Neural cell (in vitro differentiated cells): ENCODE results near the gene ZC3H6. TPM values are rescaled to one million over a fixed set of nuclear protein-coding genes. Genes with fewer than 3 reads are reported as not detected.

Experiments used
- H2AFZ ChIP-seq: fragments of 200-600, 300-800 bp; sonication (generic), shearing (Covaris generic); 2 replicates; pipeline ENCODE4 v1.6.0; 2014; ENCODE audit warnings: low read depth, mild to moderate bottlenecking, antibody characterized with exemption, low read length, moderate library complexity
- H3F3A ChIP-seq: fragments of 200-600 bp; shearing (Covaris generic); 2 replicates; pipeline ENCODE4 v1.6.1; 2016; ENCODE audit warnings: mild to moderate bottlenecking, moderate library complexity, mixed read lengths, antibody characterized with exemption, low read length; ENCODE audit not compliant: insufficient read depth, poor library complexity, severe bottlenecking
- H3K27ac ChIP-seq: fragments of 200-600, 300-800 bp; sonication (generic), shearing (Covaris generic); 2 replicates; pipeline ENCODE4 v1.5.1; 2014; ENCODE audit warnings: mild to moderate bottlenecking, low read length, moderate library complexity
- H3K27me3 ChIP-seq: fragments of 300-800, 200-600 bp; sonication (generic), shearing (Covaris generic); 2 replicates; pipeline ENCODE4 v1.6.0; 2014; ENCODE audit warnings: mild to moderate bottlenecking, low read depth, low read length, moderate library complexity; ENCODE audit not compliant: insufficient read depth
- H3K36me3 ChIP-seq: fragments of 300-800, 200-600 bp; sonication (generic), shearing (Covaris generic); 2 replicates; pipeline ENCODE4 v1.5.1; 2014; ENCODE audit warnings: mild to moderate bottlenecking, antibody characterized with exemption, low read length, moderate library complexity; ENCODE audit not compliant: insufficient read depth
- H3K4me2 ChIP-seq: fragments of 300-800, 200-600 bp; sonication (generic), shearing (Covaris generic); 2 replicates; pipeline ENCODE4 v1.6.0; 2014; ENCODE audit warnings: mild to moderate bottlenecking, low read length
- H3K4me3 ChIP-seq: fragments of 300-800, 200-600 bp; sonication (generic), shearing (Covaris generic); 2 replicates; pipeline ENCODE4 v1.5.1; 2014; ENCODE audit warnings: mild to moderate bottlenecking, low read length, moderate library complexity
- H3K79me2 ChIP-seq: fragments of 200-600 bp; shearing (Covaris generic); replicated peaks from 2 replicates; pipeline ENCODE4 v1.6.0; 2014; ENCODE audit warnings: mild to moderate bottlenecking, low read length, moderate library complexity; ENCODE audit not compliant: insufficient read depth
- H3K9ac ChIP-seq: fragments of 300-800, 200-600 bp; sonication (generic), shearing (Covaris generic); 2 replicates; pipeline ENCODE4 v1.6.1; 2016; ENCODE audit warnings: mild to moderate bottlenecking, low read length, mixed read lengths
- H3K9me2 ChIP-seq: fragments of 200-600 bp; shearing (Covaris generic); 2 replicates; pipeline ENCODE4 v1.6.1; 2016; ENCODE audit warnings: mild to moderate bottlenecking, low read length, mixed read lengths; ENCODE audit not compliant: insufficient read depth
- H3K9me3 ChIP-seq: fragments of 200-600, 300-800 bp; sonication (generic), shearing (Covaris generic); 2 replicates; pipeline ENCODE4 v1.6.1; 2016; ENCODE audit warnings: mild to moderate bottlenecking, mixed run types, low read length, moderate library complexity, mixed read lengths
- H4K20me1 ChIP-seq: fragments of 200-600 bp; shearing (Covaris generic); 2 replicates; pipeline ENCODE4 v1.6.1; 2016; ENCODE audit warnings: mild to moderate bottlenecking, mixed run types; ENCODE audit not compliant: insufficient read depth
- CTCF ChIP-seq: fragments of 450-650 bp; IDR thresholded peaks from 2 replicates; pipeline ENCODE4 v1.5.1; 2014; ENCODE audit warnings: antibody characterized with exemption, mild to moderate bottlenecking, moderate library complexity; ENCODE audit not compliant: poor library complexity, severe bottlenecking
- EP300 ChIP-seq: fragments of 450-650 bp; conservative IDR thresholded peaks from 2 replicates; pipeline ENCODE4 v1.6.1; 2014; ENCODE audit warnings: antibody characterized with exemption, mild to moderate bottlenecking, moderate library complexity; ENCODE audit not compliant: poor library complexity, severe bottlenecking
- EZH2 ChIP-seq: fragments of 200-600, 300-800 bp; shearing (Covaris generic), sonication (generic); IDR thresholded peaks from 2 replicates; pipeline ENCODE4 v1.6.1; 2014; ENCODE audit warnings: antibody characterized with exemption, low read length, borderline replicate concordance, mild to moderate bottlenecking; ENCODE audit not compliant: insufficient read depth, poor library complexity, severe bottlenecking
- MXI1 ChIP-seq: fragments of 450-650 bp; conservative IDR thresholded peaks from 2 replicates; pipeline ENCODE4 v1.6.1; 2014; ENCODE audit warnings: antibody characterized with exemption, mild to moderate bottlenecking; ENCODE audit not compliant: poor library complexity, severe bottlenecking
- POLR2AphosphoS5 ChIP-seq: IDR thresholded peaks from 2 replicates; pipeline ENCODE4 v1.6.1; 2012
- RAD21 ChIP-seq: fragments of 450-650 bp; conservative IDR thresholded peaks from 2 replicates; pipeline ENCODE4 v1.6.1; 2014; ENCODE audit warnings: antibody characterized with exemption, mild to moderate bottlenecking, moderate library complexity
- REST ChIP-seq: IDR thresholded peaks from 2 replicates; pipeline ENCODE4 v1.6.1; 2012; ENCODE audit warnings: borderline replicate concordance
- SMC3 ChIP-seq: fragments of 450-650 bp; conservative IDR thresholded peaks from 2 replicates; pipeline ENCODE4 v1.6.1; 2014; ENCODE audit warnings: antibody characterized with exemption, mild to moderate bottlenecking, moderate library complexity; ENCODE audit not compliant: poor library complexity
- TAF1 ChIP-seq: IDR thresholded peaks from 2 replicates; pipeline ENCODE4 v1.6.1; 2012; ENCODE audit warnings: low read depth
- polyA plus RNA-seq: library from polyadenylated mRNA; depleted of rRNA; stranded (reverse); fragments of >200 nt; gene quantifications from 2 replicates; pipeline ENCODE4 v1.2.3, GENCODE V29; 2014

The ZC3H6 gene
- polyA plus RNA-seq, 1 donor from 2014 or later: 6.1 TPM

GRCh38 chr2:112243233-112243632 lies 32.2 kb upstream of the ZC3H6 start:
- no peaks in the 10 kb centered on the region for H3K9me2 ChIP-seq
- TF ChIP-seq EZH2 (no peak), REST (no peak), MXI1 (no peak)
- H3K4me2 ChIP-seq: no peak overlapping the region
- no peaks in the 10 kb centered on the region for H3K79me2 ChIP-seq
- H3K27ac ChIP-seq: no peak overlapping the region
- H2AFZ ChIP-seq: no peak overlapping the region
- H3K27me3 ChIP-seq: no peaks in the 10 kb centered on the region
- H3K36me3 ChIP-seq: peaks cover 5% of the 10 kb centered on the region
- H3K9ac ChIP-seq: no peak overlapping the region
- H3F3A ChIP-seq: no peaks in the 10 kb centered on the region
- H3K4me3 ChIP-seq: no peak overlapping the region
- no peaks in the 10 kb centered on the region for H4K20me1 ChIP-seq
- peaks cover 6% of the 10 kb centered on the region for H3K9me3 ChIP-seq

DNA sequence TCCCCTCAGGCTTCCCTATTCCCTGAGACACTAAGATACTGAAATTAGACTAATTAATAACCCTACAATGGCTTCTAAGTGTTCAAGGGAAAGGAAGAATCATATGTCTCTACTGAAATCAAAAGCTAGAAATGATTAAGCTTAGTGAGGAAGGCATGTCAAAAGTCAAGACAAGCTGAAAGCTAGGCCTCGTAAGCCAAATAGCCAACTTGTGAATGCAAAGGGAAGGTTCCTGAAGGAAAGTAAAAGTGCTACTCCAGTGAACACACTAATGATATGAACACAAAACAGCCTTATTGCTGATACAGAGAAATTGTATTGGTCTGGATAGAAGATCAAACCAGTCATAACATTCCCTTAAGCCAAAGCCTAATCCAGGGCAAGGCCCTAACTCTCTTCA lies 30.5 kb upstream of the ZC3H6 start:
- Histone ChIP-seq H3K4me2 (no peak overlapping the region), H3K9me2 (no peaks in the 10 kb centered on the region), H3K79me2 (no peaks in the 10 kb centered on the region), H4K20me1 (no peaks in the 10 kb centered on the region), H3K9ac (no peak overlapping the region), H3K9me3 (peaks cover 6% of the 10 kb centered on the region), H3K4me3 (no peak overlapping the region), H3K27me3 (no peaks in the 10 kb centered on the region), H3F3A (no peaks in the 10 kb centered on the region), H3K36me3 (peaks cover 5% of the 10 kb centered on the region), H2AFZ (no peak overlapping the region), H3K27ac (no peak overlapping the region)
- TF ChIP-seq REST: no peak
- no peak for TF ChIP-seq SMC3
- no peak for TF ChIP-seq CTCF
- no peak for TF ChIP-seq EP300
- no peak for TF ChIP-seq TAF1
- TF ChIP-seq EZH2: no peak
- no peak for TF ChIP-seq POLR2AphosphoS5
- TF ChIP-seq MXI1: no peak
- TF ChIP-seq RAD21: no peak
